Measurements from ENCODE around the gene RAB34.
"Not testable (repeated sequence)": the region's sequence is repeated elsewhere in the genome, so short reads cannot be mapped to it uniquely, and the experiment has no call there.

GRCh38 chr17:28735913-28736769, 18.5 kb upstream of the RAB34 start:
- TF ChIP-seq CTCF (conservative IDR thresholded peaks at IDR 0.05; ENCODE audit: low read length); EZH2phosphoT487 (IDR thresholded peaks at IDR 0.05; ENCODE audit: borderline replicate concordance, low read depth, low read length): not testable (repeated sequence)
